A172 (cell line): Measurements from ENCODE around the gene PNLIPRP2. TPM values are rescaled to one million over a fixed set of nuclear protein-coding genes. Genes with fewer than 3 reads are reported as not detected.

Source experiments
- DNase-seq: peaks from one replicate; pipeline ENCODE4 v3.0.0-alpha.2; 2015; ENCODE audit warnings: low spot score
- total RNA-seq: library from RNA; depleted of rRNA; stranded (reverse); fragments of >200 nt; shearing (Covaris generic); gene quantifications from 2 replicates; pipeline ENCODE4 v1.2.3, GENCODE V29; 2014

PNLIPRP2 gene
- total RNA-seq, 1 experiment from 2014 or later: not detected

DNA sequence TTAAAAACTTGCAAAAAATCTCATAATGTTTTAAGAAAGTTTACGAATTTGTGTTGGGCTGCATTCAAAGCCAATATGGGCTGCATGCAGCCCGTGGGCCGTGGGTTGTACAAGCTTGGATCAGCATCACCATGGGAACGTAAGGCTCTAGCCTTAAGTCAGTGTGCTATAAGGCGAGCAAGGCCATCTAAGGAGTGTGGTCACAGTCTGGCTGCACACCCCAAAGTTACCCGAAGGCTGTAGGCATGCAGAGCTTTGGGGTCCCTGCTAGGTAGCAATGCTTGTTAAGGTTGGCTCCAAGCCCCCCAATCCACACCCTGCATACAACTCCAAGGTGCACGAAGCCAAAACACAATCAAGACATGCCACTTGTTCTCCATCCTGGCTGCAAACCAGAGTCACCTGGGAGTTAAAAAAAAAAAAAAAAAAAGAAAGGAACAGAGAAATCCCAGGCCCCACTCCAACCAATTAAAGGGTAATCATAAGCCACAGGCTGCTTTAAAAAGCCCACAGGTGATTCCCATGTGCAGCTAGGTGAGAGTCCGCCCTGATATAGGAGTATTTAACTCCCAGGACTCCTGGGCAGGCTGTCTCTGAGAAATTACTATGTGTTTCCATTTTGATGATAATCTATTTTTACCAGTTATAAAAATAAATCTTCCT lies 8.5 kb upstream of the PNLIPRP2 start:
- no peak for DNase-seq

DNA sequence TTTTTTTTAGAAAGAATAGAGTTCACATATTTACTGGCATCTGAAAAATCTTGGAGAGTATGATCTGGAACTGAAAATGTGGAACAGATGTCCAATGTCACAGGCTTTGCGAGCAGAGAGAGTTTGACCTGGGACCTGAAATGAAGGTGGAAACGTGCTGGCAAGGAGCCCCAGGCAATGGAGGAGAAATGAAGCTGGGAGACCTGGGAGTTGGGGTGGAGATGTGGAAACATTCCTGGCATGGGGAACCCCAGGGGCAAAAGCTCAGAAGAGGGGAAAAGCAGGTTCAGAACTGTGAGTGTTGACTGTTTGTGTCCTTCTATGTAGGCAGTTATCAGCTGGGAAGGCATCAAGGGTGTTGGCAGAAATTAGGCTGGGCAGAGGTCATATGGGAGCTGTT lies 7.3 kb upstream of the PNLIPRP2 start:
- DNase-seq: no peak

DNA sequence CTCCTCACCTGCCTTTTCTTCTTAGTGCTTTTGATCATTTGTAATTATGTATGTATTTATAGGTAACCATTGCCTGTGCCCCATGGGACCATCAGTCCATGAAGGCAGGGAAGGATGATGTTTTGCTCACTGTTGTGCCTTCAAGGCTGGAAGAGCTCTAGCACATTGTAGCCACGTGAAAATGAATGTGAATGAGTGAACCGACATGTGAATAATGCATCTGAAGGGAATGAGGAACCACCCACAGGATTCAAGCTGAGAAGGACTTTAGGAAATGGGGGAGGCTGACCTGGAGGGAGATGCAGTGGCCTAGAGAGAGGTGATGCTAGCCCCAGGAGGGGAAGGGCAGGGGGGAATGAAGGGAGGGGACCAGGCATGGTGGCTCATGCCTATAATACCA lies 6.0 kb upstream of the PNLIPRP2 start:
- no peak for DNase-seq

DNA sequence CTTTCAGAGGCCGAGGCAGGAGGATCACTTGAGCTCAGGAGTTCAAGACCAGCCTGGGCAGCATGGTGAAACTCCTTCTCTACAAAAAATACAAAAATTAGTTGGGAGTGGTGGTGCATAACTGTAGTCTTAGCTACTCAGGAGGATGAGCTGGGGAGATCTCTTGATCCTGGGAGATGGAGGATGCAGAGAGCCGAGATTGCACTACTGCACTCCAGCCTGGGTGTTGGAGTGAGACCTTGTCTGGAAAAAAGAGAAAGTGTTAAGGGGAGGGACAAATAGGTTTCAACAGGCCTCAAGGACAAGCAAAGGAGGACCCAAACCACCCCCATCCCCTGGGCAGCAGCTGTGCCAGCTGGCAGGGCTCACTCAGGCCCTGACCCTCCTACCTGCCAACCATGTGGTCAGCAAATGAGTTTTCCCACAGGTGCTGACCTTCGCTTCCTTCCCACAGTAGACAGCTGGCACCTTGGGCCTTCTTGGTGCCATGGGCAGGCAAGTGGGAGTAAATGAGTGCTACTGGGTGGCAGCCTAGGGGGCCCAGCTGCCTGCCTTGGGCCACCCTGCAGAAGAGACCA lies 5.5 kb upstream of the PNLIPRP2 start:
- DNase-seq: no peak

DNA sequence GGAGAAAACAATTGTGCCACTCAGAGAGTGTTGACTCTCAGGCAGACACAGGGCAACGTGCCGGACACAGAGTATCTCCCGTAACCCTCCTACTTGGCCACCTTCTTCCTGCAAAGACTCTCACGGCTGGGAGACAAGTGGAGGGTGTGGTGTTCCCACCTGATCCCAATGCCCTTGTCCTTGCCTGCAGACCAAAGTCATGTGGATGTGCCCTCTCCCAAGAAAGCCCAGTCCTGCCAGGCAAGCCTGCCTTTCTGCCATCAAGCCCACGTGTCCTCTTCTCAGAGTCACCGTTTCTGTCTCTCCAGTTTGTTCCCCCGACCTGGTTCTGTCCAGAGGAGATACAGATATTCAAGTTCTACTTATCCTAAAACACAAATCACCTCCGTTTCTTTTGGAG lies 723 bp downstream of the PNLIPRP2 start:
- no peak for DNase-seq

DNA sequence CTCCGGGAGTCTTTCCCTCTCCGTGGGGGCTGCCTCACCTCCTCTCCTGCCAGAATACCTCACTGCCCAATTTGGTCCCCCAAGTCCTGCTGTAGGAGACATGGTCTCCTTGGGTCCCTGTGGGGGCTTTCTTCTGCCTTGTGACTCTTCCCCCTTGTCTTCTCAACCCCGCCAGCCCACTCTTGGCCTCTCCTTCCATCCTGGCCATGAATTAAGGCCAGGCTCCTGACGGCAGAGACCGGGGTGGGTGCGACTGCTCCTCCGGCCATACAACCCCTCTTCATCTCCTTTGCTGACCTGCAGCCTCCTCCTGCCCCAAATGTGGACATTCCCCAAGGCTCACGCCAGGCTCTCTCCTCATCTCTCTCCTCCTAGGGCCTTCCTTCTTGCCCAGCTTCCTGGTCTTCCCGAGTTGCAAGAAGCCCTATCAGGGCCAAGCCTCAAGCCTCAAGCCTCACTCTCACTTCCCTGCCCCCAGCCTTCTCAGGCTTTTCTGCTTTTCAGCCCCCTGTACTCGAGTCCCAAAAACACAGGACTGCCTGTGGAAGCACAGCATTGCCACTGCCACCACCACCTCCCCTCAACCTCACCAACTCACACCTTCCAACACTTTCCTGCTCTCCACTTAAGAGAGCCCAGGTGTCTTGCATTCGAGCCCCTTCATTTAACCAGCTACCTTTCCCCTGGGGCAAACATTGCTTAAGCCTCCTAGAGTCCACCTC lies 1.3 kb downstream of the PNLIPRP2 start:
- DNase-seq: no peak

DNA sequence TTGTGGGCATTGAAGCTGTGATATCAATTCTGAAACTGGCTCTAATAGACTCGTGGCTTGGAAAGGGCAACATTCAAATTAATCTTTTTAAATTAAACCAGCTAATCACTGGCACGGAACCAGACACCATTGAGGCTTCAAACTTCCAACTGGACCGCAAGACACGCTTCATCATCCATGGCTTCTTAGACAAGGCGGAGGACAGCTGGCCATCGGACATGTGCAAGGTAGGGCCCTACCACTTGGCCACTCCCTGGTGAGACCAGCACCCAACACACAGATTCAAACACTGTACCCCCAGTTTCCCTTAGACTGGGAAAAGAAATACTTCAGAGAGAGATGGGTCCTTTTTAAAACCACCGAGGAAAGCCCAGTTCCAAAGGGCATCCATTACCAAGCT lies 5.1 kb downstream of the PNLIPRP2 start:
- DNase-seq: no peak

DNA sequence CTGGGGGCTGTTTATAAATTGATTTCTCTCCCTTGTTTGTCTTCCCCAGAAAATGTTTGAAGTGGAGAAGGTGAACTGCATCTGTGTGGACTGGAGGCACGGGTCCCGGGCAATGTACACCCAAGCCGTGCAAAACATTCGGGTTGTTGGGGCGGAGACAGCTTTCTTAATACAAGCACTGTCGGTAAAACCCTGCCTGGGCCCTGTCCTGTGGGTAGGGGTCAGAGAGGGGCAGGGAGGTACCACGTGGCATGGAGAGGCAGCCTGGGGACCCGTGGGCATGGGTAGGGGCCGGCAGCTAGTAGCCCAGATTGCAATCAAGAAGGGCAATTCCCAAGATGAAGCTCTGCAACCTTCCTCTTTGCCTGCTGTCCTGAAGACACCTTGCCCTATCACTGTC lies 6.1 kb downstream of the PNLIPRP2 start:
- DNase-seq: no peak

DNA sequence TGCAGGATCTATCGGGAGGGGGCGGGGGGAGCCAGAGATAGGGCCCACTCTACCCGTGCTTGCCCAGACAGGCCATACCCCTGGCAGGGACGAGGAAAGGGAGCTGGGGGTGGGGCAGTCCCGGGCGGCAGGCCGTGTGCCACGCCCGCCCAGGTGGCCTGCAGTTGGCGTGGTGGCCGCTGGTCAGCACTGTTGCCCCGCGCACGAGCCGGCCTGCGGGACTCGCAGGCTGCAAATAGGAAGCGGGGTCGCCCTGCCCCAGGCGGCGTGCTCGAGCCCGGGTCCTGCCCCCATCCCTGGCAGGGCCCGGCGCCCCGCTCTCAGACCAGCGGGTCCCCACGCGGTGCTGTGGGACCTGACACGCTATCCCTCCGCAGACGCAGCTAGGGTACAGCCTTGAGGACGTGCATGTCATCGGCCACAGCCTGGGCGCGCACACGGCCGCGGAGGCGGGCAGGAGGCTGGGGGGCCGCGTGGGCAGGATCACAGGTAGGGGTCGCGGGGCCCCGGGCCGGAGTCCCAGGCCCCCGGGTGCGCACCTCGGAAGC lies 6.7 kb downstream of the PNLIPRP2 start:
- no peak for DNase-seq

DNA sequence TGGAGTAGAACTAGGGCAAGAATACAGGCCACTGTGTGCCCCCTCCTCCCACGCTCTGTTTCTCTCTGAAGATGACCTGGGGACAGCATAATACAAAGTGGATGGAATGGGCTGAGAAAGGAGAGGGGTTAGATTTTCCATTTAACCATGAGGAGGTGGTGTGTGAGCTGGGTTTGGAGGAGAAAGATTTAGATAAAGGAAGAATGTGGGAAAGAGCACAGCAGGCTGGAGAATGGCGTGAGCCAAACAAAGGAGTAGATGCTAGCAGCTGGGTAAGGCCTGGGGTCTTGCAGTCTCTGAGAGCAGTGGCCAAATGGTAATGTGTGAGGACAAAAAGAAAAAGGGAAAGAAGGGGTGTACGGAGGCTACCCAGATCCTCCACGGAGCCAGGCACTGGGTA lies 8.6 kb downstream of the PNLIPRP2 start:
- no peak for DNase-seq

DNA sequence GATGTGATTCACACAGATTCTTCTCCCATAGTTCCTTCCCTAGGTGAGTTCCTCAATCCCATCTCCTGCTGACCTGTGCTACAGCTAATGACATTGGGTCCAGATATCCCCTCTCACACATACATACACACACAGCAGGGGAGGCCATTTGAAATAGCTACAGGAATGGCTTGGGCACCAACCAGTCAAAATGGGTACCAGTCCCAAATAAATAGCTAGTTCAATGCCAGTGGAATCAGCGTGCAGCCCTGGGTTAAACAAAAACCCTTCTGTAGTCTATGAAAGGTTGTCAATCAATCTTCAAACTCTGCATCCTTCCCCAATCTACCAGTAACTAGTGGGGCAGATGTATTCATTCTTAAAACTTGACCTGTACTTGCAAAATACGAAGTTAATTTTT lies 9.3 kb downstream of the PNLIPRP2 start:
- DNase-seq: no peak

DNA sequence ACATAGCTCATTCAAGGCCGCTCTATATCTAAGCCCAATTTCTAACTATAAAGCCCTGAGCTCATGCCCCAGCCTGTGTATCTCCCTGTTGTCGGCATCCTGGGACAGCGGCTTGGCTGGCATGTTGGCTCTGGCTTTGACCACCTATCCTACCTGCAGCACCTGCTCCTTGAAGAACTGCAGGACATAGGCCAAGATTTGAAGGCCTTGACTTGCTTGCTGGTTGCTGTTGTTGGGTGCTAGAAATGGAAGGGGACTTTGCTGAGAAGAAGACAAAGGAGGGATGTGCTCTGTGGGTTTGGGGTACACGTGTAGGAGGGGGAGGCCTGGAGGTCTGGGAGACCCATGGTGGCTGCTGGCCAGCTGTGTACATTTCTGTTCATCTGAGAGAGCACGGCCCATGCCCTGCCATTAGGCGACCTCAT lies 11.1 kb downstream of the PNLIPRP2 start:
- DNase-seq: no peak

DNA sequence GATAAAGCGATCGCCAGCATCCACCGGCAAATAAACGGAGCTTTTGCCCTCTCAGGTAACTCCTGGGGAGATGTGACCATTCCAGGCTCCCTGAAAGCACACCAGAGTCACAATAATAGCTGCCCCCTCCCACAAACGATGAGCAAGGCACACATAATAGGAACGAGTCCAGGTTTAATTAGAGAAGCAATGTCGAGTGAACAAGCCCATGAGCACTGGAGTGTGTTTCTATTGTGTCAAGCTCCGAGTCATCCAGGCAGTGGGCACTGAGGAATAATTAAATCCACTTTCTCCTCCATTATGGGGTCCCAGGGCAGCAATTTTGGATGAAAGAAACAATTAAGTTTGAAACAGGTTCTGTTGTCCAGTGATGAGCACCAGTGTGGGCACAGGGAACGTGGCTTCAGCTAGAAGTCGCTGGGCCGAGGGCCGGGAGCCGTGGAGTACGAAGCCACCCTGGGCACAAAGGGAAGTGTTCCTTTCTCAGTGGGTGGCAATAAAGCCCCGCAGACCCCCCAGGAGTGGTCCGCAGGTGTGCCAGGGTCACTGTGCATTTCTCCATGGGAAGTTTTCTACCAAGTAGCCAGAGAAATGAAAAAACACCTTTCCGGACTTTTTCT lies 12.0 kb downstream of the PNLIPRP2 start:
- no peak for DNase-seq

DNA sequence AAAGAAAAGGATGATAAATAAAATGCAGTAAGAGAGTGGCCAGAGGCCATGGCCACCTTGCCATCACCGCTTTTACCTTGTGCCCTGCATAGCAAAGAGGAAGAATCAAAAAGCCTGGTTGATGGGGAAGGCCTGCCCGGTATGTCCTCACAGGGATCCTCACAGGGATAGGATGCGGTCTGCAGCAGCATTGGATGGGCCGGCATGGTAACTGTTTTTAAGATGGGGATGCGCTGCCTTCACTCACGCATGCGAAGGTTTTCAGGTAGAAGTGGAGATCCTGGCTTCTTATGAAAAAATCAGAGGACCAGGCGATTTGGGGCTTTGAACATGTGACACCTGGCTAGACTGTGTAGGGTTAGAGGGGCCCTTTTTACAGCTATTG lies 12.5 kb downstream of the PNLIPRP2 start:
- no peak for DNase-seq

DNA sequence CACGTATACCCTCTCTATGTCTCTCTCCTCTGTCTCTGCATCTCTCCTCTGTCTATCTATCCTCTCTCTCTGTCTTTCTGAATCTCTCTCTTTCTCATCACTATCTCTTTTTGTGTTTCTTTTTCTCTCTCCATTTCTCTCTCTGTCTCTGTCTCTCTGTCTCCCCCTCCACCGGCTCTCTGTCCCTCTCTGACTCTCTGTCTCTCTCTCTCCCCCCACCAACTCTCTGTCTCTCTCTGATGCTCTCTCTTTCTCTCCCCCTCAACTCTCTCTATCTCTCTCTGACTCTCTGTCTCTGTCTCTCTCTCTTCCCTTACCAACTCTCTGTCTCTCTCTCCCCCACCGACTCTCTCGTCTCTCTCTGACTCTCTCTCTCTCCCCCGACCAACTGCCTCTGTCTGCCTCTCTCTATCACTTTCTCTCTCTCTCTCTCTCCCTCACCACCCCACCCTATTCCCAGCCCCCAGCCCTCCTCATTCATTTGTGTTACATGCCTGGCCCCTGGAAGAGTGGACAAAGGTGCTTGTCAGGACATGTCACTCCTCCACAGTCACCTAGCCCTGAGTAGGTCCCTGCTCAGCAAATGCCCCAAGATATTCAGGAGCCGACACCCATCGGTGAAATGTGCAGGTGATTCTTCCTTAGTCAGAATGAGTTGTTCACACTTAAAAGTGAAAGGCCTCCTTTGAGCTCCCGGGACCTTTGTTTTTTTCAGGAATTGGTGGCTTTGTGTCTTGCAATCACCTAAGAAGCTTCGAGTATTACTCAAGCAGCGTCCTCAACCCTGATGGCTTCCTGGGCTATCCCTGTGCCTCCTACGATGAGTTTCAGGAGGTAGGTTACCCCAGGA lies 13.6 kb downstream of the PNLIPRP2 start:
- no peak for DNase-seq

DNA sequence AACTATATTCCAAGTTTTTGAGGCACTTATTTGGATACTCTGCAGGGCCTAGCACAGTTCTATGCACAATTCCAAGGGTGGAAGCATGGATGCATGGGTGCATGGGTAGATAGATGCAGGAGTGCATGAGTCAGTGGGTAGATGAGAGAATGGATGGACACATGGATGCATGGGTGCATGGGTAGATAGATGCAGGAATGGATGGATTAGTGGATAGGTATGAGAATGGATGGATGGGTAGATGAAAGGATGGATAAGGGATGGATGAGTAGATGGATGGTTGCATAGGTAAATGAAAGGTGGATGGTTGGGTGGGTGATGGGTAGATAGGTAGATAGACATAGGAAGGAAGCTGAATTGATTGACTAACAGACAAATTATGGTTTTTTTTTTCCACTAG lies 15.6 kb downstream of the PNLIPRP2 start:
- DNase-seq: no peak

DNA sequence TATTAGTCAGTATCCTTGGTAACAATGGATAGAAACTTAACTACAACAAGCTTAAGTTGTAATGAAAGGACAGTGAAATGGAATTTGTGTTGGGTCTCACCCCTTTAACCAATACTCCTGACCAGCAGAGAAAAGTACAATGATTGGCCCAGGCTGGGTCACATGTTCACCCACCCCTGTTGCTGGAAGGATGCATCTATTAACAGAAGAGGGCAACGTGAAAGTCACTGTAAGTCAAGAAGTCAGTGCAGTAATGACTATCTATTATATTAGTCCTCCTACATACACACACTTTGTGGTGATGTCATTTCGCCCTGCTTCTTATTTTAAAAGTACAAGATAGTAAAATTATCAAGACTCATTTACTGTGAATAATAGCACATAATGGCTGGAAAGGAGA lies 16.2 kb downstream of the PNLIPRP2 start:
- DNase-seq: no peak

DNA sequence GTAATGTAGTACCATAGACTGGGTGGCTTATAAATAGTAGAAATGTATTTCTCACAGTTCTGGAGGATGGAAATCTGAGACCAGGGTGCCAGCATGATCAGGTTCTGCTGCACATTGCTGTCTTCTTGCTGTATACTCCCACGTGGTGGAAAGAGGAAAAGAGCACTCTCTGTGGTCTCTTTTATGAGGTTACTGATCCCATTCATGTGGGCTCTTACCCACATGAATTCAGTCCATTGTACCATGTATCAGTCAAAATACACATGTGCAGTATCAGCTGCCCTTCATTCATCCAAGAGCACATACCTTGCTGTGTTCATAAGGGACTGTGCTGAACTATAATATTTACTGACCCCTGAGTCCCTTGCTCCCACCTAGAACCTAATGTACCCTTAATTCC lies 17.1 kb downstream of the PNLIPRP2 start:
- no peak for DNase-seq

DNA sequence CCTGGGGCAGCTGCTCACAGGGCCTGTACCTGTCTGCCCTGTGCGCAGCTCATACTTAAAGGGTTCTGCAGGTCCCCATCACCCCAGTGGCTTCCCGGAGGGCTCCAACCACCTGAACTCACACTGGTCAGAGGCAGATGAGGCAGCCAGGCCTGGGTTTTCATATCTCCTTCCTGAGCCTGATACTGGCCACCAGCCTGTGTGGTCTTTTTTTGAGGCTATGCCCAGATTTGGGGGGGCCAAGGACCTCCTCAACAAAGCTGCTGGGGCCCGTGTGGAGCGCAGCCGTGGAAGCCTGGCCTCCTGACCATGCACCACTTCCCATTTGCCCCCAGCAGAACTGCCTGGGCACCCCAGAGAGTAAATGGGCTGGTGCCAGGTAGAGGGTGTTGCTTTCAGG lies 25.7 kb downstream of the PNLIPRP2 start:
- DNase-seq: no peak

DNA sequence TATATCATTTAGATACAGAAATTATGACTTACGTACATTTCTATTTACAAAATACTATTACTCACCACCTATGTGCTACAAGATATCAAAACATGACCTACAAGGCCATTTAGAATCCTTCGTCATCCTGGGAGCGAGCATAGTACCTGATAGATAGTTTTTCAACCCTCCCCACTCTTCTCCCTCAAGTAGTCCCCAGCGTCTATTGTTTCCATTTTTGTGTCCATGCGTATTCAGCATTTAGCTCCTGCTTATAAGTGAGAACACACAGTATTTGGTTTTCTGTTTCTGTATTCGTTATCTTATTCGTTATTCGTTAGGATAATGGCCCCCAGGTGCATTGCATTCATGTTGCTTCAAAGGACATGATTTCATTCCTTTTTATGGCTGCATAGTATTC lies 28.1 kb downstream of the PNLIPRP2 start:
- DNase-seq: no peak

DNA sequence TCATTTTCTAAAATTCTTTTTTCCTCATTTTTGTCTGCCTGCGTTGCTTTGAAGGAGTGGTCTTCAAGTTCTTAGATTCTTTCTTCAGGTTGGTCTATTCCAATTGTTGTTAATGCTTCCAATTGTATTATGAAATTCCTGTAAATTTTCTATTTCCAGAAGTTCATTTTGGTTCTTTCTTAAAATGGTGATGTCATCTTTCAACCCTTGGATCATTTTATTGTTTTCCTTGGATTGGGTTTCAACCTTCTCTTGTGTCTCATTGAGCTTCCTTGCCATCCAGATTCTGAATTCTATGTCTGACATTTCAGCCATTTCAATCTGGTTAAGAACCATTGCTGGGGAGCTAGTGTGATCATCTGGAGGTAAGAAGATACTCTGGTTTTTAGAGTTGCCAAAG lies 33.1 kb downstream of the PNLIPRP2 start:
- no peak for DNase-seq

DNA sequence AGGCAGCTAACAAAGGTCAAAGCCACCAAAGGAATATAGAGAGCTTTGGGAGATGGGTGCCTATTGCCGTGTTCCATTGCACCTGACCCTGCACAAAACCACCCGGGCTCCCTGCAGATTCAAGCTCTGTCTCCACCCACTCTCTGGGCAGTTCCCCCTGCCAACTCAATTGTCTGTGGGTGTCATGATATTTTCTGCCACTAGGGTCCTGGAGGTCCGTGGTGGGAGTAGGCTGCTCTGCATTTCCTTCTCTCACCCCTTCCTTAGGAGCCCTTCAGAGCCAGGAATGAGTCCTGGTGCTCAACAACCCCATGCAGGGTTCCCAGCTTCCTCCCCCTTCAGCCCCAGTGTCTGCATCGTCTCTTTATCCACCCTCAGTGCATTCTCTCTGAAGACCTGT lies 34.1 kb downstream of the PNLIPRP2 start:
- DNase-seq: no peak
